CD4-positive, alpha-beta T cell treated with Interleukin-2 at 100 ng/mL for 4 hours (primary cell): Measurements from ENCODE around the gene NIT2.
"Not testable (repeated sequence)": the region's sequence is repeated elsewhere in the genome, so short reads cannot be mapped to it uniquely, and the experiment has no call there.

ENCODE experiments used
- DNase-seq: peaks from one replicate; pipeline ENCODE4 v3.0.0-alpha.2; 2020; ENCODE audit warnings: low spot score

NIT2 gene

GRCh38 chr3:100338911-100339310, 4.4 kb downstream of the NIT2 start:
- no peak for DNase-seq

- DNase-seq, result no peak
Observed at GRCh38 chr3:100339786-100340185, 5.2 kb downstream of the NIT2 start.

- DNase-seq, result no peak
Observed at GRCh38 chr3:100340527-100340926, 6.0 kb downstream of the NIT2 start.

- no peak for DNase-seq
Observed at GRCh38 chr3:100348727-100349126, 14.2 kb downstream of the NIT2 start.

- not testable (repeated sequence) for DNase-seq
Observed at GRCh38 chr3:100351770-100352169, 17.2 kb downstream of the NIT2 start.

GRCh38 chr3:100352296-100353231, 18.0 kb downstream of the NIT2 start:
- no peak for DNase-seq

GRCh38 chr3:100354850-100355249, 20.3 kb downstream of the NIT2 start:
- no peak for DNase-seq

GRCh38 chr3:100358413-100358812, 23.9 kb downstream of the NIT2 start:
- no peak for DNase-seq

GRCh38 chr3:100359035-100359434, 24.5 kb downstream of the NIT2 start:
- no peak for DNase-seq

- no peak for DNase-seq
Observed at GRCh38 chr3:100360757-100361496, 26.4 kb downstream of the NIT2 start.

GRCh38 chr3:100361897-100362296, 27.3 kb downstream of the NIT2 start:
- DNase-seq, result no peak

GRCh38 chr3:100364421-100364820, 29.9 kb downstream of the NIT2 start:
- no peak for DNase-seq

GRCh38 chr3:100366424-100366823, 31.9 kb downstream of the NIT2 start:
- DNase-seq, result no peak

- DNase-seq, result no peak
Observed at GRCh38 chr3:100368441-100368840, 33.9 kb downstream of the NIT2 start.

GRCh38 chr3:100370756-100371155, 36.2 kb downstream of the NIT2 start:
- DNase-seq, result no peak

GRCh38 chr3:100374521-100374920, 40.0 kb downstream of the NIT2 start:
- no peak for DNase-seq

GRCh38 chr3:100376301-100376700, 41.7 kb downstream of the NIT2 start:
- DNase-seq, result no peak

- DNase-seq, result no peak
Observed at GRCh38 chr3:100384733-100385525, 50.4 kb downstream of the NIT2 start.

- DNase-seq, result no peak
Observed at GRCh38 chr3:100386437-100387074, 52.0 kb downstream of the NIT2 start.

- no peak for DNase-seq
Observed at GRCh38 chr3:100389025-100389424, 54.5 kb downstream of the NIT2 start.

- DNase-seq, result no peak
Observed at GRCh38 chr3:100395679-100396431, 61.3 kb downstream of the NIT2 start.
